KOPT-K1 (cell line): Measurements from ENCODE around the gene DYRK1B.
"Not testable (repeated sequence)": the region's sequence is repeated elsewhere in the genome, so short reads cannot be mapped to it uniquely, and the experiment has no call there.

Experiments
- H3K27ac ChIP-seq: fragments of 200-600 bp; sonication (generic); 2 replicates; pipeline ENCODE4 v1.5.1; 2016; ENCODE audit warnings: antibody characterized with exemption, mild to moderate bottlenecking, low read depth, low read length; ENCODE audit not compliant: poor library complexity, severe bottlenecking
- H3K36me3 ChIP-seq: fragments of 200-600 bp; sonication (generic); 2 replicates; pipeline ENCODE4 v1.5.1; 2017; ENCODE audit warnings: antibody characterized with exemption, mild to moderate bottlenecking, low read length, moderate library complexity; ENCODE audit not compliant: insufficient read depth
- H3K9me3 ChIP-seq: fragments of 200-600 bp; sonication (generic); 2 replicates; pipeline ENCODE4 v1.5.1; 2017; ENCODE audit warnings: antibody characterized with exemption, low read length, mild to moderate bottlenecking; ENCODE audit not compliant: insufficient read depth, poor library complexity, severe bottlenecking

DYRK1B gene

GRCh38 chr19:39833464-39834286, at the start of gene DYRK1B:
TSS of gene DYRK1B (minus strand) at chr19:39834162. CDS start at chr19:39831867, 2,295 bp downstream.
- Histone ChIP-seq H3K36me3 (peaks cover 77% of the 10 kb centered on the region), H3K9me3 (no peaks in the 10 kb centered on the region), H3K27ac (peak within 1 kb of the TSS; percentile 52)

GRCh38 chr19:39882645-39883044, 48.7 kb upstream of the DYRK1B start:
- H3K9me3 ChIP-seq, H3K36me3 ChIP-seq, H3K27ac ChIP-seq: not testable (repeated sequence)

- not testable (repeated sequence) for H3K36me3 ChIP-seq, H3K9me3 ChIP-seq, H3K27ac ChIP-seq
These were observed 47.6 kb upstream of the DYRK1B start for GRCh38 chr19:39881495-39882110.

- not testable (repeated sequence) for H3K27ac ChIP-seq, H3K36me3 ChIP-seq, H3K9me3 ChIP-seq
These were observed 46.3 kb upstream of the DYRK1B start for GRCh38 chr19:39880241-39880640.

- H3K27ac ChIP-seq, H3K9me3 ChIP-seq: not testable (repeated sequence)
These were observed 45.8 kb upstream of the DYRK1B start for GRCh38 chr19:39879796-39880195.

GRCh38 chr19:39878866-39879265, 44.9 kb upstream of the DYRK1B start:
- not testable (repeated sequence) for H3K9me3 ChIP-seq, H3K27ac ChIP-seq, H3K36me3 ChIP-seq

More at GRCh38 chr19:39879796-39880195, 45.8 kb upstream of the DYRK1B start:
- H3K36me3 ChIP-seq, result not testable (repeated sequence)

- Histone ChIP-seq H3K36me3 (no peaks in the 10 kb centered on the region), H3K27ac (no peak overlapping the region)
These were observed 44.4 kb upstream of the DYRK1B start for GRCh38 chr19:39878398-39878797.

GRCh38 chr19:39877982-39878381, 44.0 kb upstream of the DYRK1B start:
- not testable (repeated sequence) for H3K36me3 ChIP-seq, H3K9me3 ChIP-seq, H3K27ac ChIP-seq

More at GRCh38 chr19:39878398-39878797, 44.4 kb upstream of the DYRK1B start:
- H3K9me3 ChIP-seq, result no peaks in the 10 kb centered on the region

- not testable (repeated sequence) for H3K27ac ChIP-seq, H3K36me3 ChIP-seq
These were observed 43.5 kb upstream of the DYRK1B start for GRCh38 chr19:39877488-39877887.

GRCh38 chr19:39876486-39876885, 42.5 kb upstream of the DYRK1B start:
- H3K27ac ChIP-seq, H3K9me3 ChIP-seq, H3K36me3 ChIP-seq: not testable (repeated sequence)

More at GRCh38 chr19:39877488-39877887, 43.5 kb upstream of the DYRK1B start:
- H3K9me3 ChIP-seq, result not testable (repeated sequence)

- not testable (repeated sequence) for H3K27ac ChIP-seq, H3K36me3 ChIP-seq, H3K9me3 ChIP-seq
These were observed 41.5 kb upstream of the DYRK1B start for GRCh38 chr19:39875401-39875864.

- Histone ChIP-seq H3K27ac (no peak overlapping the region), H3K9me3 (no peaks in the 10 kb centered on the region), H3K36me3 (no peaks in the 10 kb centered on the region)
These were observed 40.4 kb upstream of the DYRK1B start for GRCh38 chr19:39874404-39874803.

GRCh38 chr19:39873385-39873784, 39.4 kb upstream of the DYRK1B start:
- H3K27ac ChIP-seq, result no peak overlapping the region
- H3K9me3 ChIP-seq, result no peaks in the 10 kb centered on the region
- no peaks in the 10 kb centered on the region for H3K36me3 ChIP-seq

- Histone ChIP-seq H3K36me3 (no peaks in the 10 kb centered on the region), H3K27ac (no peak overlapping the region), H3K9me3 (no peaks in the 10 kb centered on the region)
These were observed 38.2 kb upstream of the DYRK1B start for GRCh38 chr19:39871886-39872866.

- H3K9me3 ChIP-seq, result no peaks in the 10 kb centered on the region
- H3K36me3 ChIP-seq, result no peaks in the 10 kb centered on the region
- H3K27ac ChIP-seq, result no peak overlapping the region
These were observed 37.4 kb upstream of the DYRK1B start for GRCh38 chr19:39871362-39871761.
